EL (cell line): ENCODE measurements around the gene GAP43.

Experiments
- DNase-seq: peaks from one replicate; pipeline ENCODE4 v3.0.0-alpha.2; 2016

GAP43 gene

GRCh38 chr3:115768661-115769060 is 145.4 kb downstream of the GAP43 start:
- DNase-seq = no peak
